Stimulated activated CD8-positive, alpha-beta memory T cell treated with anti-CD3 and anti-CD28 coated beads, Interleukin-12 subunit alpha, Interleukin-12 subunit beta, amount 100 ng/mL, for 24 hours (primary cell): Measurements from ENCODE around the gene TENT5C.

Source experiments
- DNase-seq: peaks from one replicate; pipeline ENCODE4 v3.0.0-alpha.2; 2020; ENCODE audit errors: extremely low read depth

The TENT5C gene

DNA sequence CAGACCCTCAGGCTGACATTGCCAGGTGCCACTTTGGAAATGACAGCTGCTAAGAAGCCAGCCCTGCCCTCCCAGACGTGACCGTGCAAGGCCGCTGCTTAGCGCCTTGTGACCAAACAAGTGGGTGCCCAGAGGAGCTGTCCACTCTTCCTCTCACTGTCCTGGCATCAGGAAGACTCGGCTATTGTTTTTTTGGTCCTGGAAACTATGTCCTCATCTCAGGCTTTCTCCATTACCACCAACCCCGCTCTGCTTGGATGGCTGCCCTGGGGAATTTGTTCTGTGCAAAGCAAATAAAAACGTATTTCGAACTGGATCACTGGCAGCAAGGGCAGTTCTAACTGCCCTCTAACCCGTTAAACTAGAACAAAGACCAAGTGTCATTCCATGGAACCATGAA is 13.7 kb upstream of the TENT5C start:
- no peak for DNase-seq

DNA sequence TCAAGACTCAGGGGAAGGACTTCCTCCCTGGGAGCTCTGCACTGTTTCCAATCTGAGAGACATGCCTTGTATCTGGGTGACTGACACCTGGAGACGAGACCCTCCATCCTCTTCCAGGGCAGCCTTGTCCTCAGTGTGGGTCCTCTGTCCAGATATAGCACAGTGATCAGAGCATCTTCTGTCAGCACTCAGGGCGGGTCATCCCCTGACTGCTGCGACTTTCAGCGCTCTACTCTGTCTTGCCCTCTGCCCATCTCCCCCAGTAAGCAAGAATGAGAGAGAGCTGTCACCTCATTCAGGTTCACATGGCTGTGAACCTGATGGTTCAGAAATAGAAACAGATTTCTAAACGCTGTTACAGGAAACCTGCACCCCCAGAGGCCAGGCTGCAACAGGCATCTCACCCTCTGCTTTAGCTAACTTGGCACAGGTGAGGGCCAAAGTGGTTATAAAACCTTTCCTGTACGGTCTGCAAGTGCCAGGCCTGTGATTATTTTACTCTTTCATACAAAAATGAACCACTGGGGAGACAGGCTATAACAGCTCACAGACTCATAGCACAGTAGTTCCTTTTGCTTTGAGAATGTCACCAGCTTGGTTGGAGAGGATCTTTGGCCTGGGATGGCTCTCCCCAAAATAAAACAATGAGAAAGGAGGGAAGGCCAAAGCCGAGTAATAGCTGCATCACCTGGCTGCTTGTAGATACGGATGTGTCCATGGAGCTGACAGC is 11.4 kb upstream of the TENT5C start:
- no peak for DNase-seq

DNA sequence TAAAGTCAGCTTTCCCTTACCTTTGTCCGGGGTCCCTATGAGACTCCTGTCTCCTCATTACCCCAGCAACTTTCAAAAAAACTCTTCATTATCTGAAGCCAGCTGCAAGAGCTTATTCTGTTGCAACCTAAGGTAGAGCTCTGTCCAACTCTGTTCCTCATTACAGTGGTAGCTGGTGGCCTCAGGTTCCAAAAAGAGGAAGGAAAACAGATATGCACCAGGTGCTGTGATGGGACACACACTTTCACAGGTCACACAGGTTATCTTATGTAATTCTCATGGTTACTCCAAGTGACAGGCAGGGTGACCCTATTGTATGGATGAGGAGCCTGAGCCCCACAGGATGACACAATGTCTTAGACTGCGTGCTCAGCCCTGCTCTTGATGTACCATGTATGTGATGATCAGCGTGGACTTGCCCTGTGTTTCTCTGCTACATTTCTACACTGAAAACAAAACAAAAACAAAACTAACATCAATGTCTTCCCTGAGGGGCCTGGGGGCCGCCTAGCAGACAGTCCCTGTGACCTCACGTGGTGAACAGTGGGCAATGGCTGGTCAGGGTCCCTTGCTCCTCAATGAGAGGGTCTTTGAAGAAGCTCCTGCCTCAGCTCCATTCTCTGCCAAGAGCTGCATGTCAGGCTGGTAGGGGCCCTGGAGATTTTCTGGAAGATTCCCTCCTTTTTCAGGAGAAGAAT is 9.7 kb upstream of the TENT5C start:
- no peak for DNase-seq

- no peak for DNase-seq
These were observed 7.4 kb upstream of the TENT5C start for GRCh38 chr1:117598489-117598888.

GRCh38 chr1:117599286-117600221 is 6.3 kb upstream of the TENT5C start:
- no peak for DNase-seq

DNA sequence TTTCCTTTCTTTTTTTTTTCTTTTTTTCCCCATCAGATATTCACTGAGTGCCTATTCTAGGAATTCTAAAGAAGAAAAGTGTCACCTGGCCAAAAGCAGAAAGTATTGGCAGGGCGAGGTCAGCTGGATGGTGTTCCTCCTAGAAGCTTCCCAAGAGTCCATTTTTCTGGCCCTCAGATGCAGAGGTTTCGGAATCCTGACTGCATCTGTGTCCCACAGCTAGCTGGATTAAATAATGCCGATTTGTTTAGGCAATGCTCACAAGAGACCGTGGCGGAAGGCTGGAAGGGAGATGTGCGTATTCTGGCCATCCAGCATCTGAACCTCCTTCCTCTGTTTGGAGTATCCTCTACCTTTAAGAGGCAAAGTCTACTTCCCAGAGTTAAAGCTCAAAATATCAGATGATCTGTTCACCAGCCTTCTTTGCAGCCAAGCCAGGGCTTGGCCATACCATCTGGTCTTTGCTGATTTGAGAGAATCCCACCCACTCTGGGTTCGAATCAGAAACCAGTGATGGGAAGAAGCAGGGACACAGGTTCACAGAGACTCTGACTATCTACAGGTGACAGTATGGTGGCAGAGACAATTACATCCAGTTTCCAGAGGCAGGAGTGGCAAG is 5.4 kb upstream of the TENT5C start:
- DNase-seq = no peak

DNA sequence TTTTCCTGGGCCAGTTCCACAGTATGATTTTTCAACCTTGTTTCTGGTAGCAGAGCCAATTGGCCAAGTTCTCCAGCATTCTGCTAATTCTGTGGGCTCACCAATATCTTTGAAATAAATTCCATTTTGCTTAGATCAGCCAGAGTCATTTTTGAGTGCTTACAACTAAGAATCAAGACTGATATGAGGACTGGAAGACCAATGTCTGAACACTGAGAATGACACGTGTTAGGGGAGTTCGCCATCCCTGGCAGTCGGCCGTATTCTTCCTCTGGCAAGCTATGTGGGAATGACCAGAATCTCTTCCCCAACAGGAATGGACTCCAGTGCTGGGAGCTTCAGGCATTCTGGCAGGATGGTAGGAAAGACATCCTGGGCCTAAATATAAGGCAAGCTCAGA is 4.9 kb upstream of the TENT5C start:
- no peak for DNase-seq

- DNase-seq = no peak
These were observed 3.0 kb upstream of the TENT5C start for GRCh38 chr1:117602862-117603261.

DNA sequence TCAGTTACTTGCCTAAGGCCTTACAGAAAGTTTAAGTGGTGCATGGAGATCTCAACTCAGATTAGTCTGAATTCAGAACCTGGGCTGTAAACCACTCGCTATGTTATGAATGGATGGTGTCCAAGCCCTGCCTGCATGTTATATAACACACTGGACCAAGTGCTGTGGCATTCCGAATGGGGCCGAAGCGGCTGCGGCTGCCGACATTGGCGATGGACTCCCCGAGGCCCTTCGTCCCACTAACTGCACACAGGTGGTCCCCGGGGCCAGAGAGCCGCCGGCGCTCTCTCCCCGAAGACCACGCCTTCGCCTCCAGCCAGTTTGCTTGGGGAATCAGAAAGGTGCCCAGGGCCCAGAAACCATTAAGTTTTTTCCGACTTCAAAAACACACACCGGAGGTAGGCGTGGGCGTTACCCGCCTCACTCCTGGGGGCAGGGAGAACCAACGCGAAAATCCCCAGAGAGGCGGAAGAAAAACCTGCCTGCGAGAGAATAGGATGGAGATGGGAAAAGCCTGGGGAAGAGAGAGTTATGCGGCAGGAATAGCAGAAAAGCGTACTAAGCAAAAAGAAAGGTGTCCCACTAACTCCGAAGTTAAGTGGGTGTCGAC is 579 bp upstream of the TENT5C start:
- DNase-seq = no peak

- DNase-seq = no peak
These were observed 992 bp downstream of the TENT5C start for GRCh38 chr1:117606649-117607430.

DNA sequence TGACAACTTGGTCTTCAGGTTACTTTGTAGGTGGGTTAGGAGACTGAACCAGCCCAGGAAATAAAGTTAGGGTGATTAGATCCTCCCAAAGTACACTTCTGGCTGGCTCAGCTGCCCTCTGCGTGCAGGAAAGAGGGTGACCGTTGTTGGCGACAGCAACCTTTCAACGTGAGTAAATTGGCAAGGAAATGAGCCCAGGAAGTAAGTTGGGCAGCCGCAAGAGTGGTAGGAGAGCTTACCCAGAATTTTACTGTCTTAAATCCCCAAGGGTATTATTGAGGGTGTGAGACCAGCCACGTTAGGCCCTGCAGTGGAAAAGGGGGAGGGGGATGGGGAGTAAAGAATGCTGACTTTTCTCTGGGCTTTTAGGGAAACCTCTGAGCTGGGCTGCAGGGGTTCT is 1.6 kb downstream of the TENT5C start:
- DNase-seq = no peak

DNA sequence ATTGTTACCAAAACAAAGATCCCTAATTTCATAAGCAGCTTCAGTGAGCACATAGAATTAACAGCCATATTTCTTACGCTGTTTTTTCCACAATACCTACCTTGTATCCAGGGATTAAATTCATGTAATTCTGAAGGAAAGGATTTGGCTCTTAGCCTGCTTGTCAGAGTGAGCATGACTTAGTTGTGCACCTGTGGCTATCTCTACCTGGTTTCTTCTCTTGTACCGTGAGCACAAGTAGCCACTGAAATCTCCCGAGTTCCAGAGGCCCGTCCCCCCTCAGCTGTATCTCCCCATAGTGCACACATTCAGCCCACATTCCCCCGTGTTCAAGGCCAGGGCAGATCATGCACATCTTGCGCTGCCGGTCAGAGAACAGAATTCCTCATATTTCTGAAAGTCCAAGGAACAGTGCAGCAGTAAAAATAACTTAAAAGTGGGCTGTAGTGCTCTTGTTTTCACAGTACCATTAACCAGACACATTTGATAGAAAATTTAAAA is 2.3 kb downstream of the TENT5C start:
- DNase-seq = no peak

- no peak for DNase-seq
These were observed 2.9 kb downstream of the TENT5C start for GRCh38 chr1:117608758-117609157.

- DNase-seq = no peak
These were observed 3.6 kb downstream of the TENT5C start for GRCh38 chr1:117609471-117609911.

GRCh38 chr1:117610036-117610435 is 4.2 kb downstream of the TENT5C start:
- no peak for DNase-seq

- no peak for DNase-seq
These were observed 5.3 kb downstream of the TENT5C start for GRCh38 chr1:117611121-117611601.

GRCh38 chr1:117611894-117612483 is 6.1 kb downstream of the TENT5C start:
- no peak for DNase-seq

DNA sequence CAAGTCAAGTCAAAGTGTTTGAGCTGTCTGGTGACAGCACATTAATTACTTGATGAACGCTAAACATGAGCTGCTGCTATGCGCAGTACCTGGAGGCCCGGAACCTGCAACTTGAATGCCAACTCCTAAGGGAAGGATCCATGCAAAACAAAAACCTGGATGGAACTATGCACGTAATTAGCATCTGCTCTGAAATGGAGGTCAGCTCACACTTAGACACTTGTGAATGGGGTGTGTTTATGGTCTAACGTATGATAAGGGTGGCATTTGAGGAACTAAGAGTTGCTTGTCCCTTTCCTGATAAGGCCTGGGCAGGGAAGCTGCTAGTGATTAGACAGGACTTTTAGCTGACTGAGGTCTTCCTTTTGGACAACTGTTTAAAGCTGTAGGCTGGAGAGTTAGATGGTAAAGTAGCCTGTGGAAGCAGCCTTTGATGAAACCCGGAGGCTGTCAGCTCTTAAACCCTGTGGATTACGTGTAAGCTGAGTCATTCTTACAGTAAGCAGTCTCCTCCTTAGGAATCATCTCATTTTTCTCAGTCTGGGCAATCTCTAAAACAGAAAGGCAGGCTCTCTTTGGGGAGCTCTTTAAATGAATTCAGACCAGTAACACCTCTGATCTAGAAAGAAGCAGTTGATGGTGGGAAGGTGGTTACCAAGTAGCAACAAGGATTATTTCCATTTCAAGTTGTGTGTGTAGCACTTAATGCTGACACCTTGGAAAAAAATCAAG is 6.8 kb downstream of the TENT5C start:
- DNase-seq = no peak

DNA sequence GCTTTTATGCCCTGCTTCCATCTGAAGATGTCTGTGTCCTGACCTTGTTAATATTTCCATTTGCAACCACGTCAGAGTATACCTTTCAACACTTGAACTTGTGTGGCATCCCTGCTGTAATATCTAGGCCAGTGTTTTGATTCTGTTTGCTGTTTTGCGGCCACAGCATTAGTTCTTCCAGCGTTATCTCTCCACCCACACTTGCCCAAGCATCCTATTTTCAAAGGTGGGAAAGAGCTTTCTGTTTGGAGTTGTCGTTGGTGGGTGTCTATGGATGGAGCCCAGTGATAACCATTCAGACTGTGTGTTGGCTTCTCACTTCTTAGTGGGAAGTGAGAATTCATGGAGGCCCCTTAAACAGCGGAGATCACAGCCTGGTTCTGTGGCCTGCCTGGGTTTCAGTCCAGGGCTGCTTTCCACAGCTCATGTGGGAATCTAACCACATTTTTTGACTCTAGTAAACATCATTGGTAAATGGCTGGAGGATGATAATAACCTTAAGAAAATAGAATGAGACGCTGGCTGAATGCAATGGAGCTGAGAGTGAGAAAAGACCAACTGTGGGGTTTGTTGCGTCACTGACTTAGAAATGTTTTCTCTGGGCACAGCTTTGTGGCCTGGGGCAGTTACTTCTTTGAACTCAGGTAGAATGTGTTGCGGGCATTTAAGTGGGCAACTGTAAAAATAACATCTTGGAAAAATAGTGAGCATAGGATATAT is 7.6 kb downstream of the TENT5C start:
- no peak for DNase-seq
